Measurements from ENCODE around the gene DEPP1. TPM values are rescaled to one million over a fixed set of nuclear protein-coding genes. Genes with fewer than 3 reads are reported as not detected.

DEPP1 gene
- polyA plus RNA-seq, 1 experiment: 11.9 TPM

GRCh38 chr10:44927352-44927751 lies 51.3 kb downstream of the DEPP1 start:
- ChIA-PET CTCF (interaction anchor here (1.2 to 1.9 kb wide), 2 partner anchors 48 to 167 kb away, joined by 3 to 5 read pairs; no protein-coding TSS in a partner anchor), POLR2A (no interaction called here)
- no peak for TF ChIP-seq CTCF (IDR thresholded peaks at IDR 0.05; ENCODE audit: insufficient read depth, low read depth, low read length)
- peaks cover 7% of the 10 kb centered on the region for H3K27me3 ChIP-seq (ENCODE audit: control insufficient read depth, insufficient read depth, low read length)
- H3K4me3 ChIP-seq (ENCODE audit: low read depth, low read length): no peak overlapping the region
- no peak for DNase-seq (ENCODE audit: low read depth)
- no peaks in the 10 kb centered on the region for H3K36me3 ChIP-seq (ENCODE audit: control insufficient read depth, insufficient read depth, low read length)

GRCh38 chr10:44926751-44927351 lies 51.8 kb downstream of the DEPP1 start:
- no peak for TF ChIP-seq CTCF (IDR thresholded peaks at IDR 0.05; ENCODE audit: insufficient read depth, low read depth, low read length)
- no peak overlapping the region for H3K4me3 ChIP-seq (ENCODE audit: low read depth, low read length)
- H3K27me3 ChIP-seq (ENCODE audit: control insufficient read depth, insufficient read depth, low read length): peaks cover 7% of the 10 kb centered on the region
- H3K36me3 ChIP-seq (ENCODE audit: control insufficient read depth, insufficient read depth, low read length): no peaks in the 10 kb centered on the region
- no peak for DNase-seq (ENCODE audit: low read depth)
- CTCF ChIA-PET: interaction anchor here (1.2 kb wide), 1 partner anchor 166 kb away, joined by 3 read pairs; no protein-coding TSS in a partner anchor
- POLR2A ChIA-PET: no interaction called here

Other genes starting within 250 kb of the DEPP1 start
- gene TMEM72, start 67.5 kb downstream of the DEPP1 start, polyA plus RNA-seq (2011; rRNA removed): not detected in 2 replicates
- 2.5 and 3.9 TPM in 2 replicates for gene RASSF4, start 19.0 kb downstream of the DEPP1 start, polyA plus RNA-seq (2011; rRNA removed)
- 7.2 and 13.0 TPM in 2 replicates for gene ZNF22, start 22.1 kb upstream of the DEPP1 start, polyA plus RNA-seq (2011; rRNA removed)